Measurements from ENCODE around the gene CFAP54. TPM values are rescaled to one million over a fixed set of nuclear protein-coding genes. Genes with fewer than 3 reads are reported as not detected.

Gene CFAP54
- total RNA-seq, 1 experiment from 2014 or later: 0.09 TPM

GRCh38 chr12:96472384-96472783 is 17.0 kb upstream of the CFAP54 start:
- TF ChIP-seq OVOL2 (CRISPR knock-in tag; IDR thresholded peaks at IDR 0.05; ENCODE audit: borderline replicate concordance) (no peak), MAX (CRISPR knock-in tag; IDR thresholded peaks at IDR 0.05) (no peak)
- CTCF ChIA-PET: no interaction called here
- Mint-ChIP-seq H3K27ac (no peak overlapping the region), H3K4me1 (no peaks in the 10 kb centered on the region; the same call in 1 of the 2 replicates), H3K4me3 (no peak overlapping the region), H3K36me3 (no peaks in the 10 kb centered on the region), H3K27me3 (ENCODE audit: low read depth) (no peaks in the 10 kb centered on the region), H3K9me3 (no peaks in the 10 kb centered on the region)
- ATAC-seq: no peak
- DNase-seq (ENCODE audit: low spot score): no peak
- POLR2A ChIA-PET: no interaction called here

- Mint-ChIP-seq H3K9me3 (no peaks in the 10 kb centered on the region), H3K36me3 (no peaks in the 10 kb centered on the region), H3K4me1 (peaks cover 10% of the 10 kb centered on the region), H3K4me3 (no peak overlapping the region), H3K27me3 (ENCODE audit: low read depth) (no peaks in the 10 kb centered on the region), H3K27ac (no peak overlapping the region)
- ChIA-PET CTCF (no interaction called here), POLR2A (no interaction called here)
- ATAC-seq: no peak
- no peak for TF ChIP-seq ETV6 (CRISPR knock-in tag; IDR thresholded peaks at IDR 0.05)
- TF ChIP-seq NFYB (CRISPR knock-in tag; conservative IDR thresholded peaks at IDR 0.05; ENCODE audit: low read depth): no peak
- no peak for TF ChIP-seq PRDM15 (CRISPR knock-in tag; IDR thresholded peaks at IDR 0.05)
- TF ChIP-seq USF2 (CRISPR knock-in tag; IDR thresholded peaks at IDR 0.05): no peak
- no peak for TF ChIP-seq HMGA2 (CRISPR knock-in tag; IDR thresholded peaks at IDR 0.05)
- no peak for TF ChIP-seq E2F5 (CRISPR knock-in tag; IDR thresholded peaks at IDR 0.05)
- TF ChIP-seq SMAD4 (CRISPR knock-in tag; IDR thresholded peaks at IDR 0.05): no peak
- no peak for TF ChIP-seq ZNF138 (CRISPR knock-in tag; conservative IDR thresholded peaks at IDR 0.05)
- TF ChIP-seq TCF7 (CRISPR knock-in tag; IDR thresholded peaks at IDR 0.05; ENCODE audit: low read depth): no peak
- TF ChIP-seq HMGXB4 (CRISPR knock-in tag; IDR thresholded peaks at IDR 0.05): no peak
- no peak for TF ChIP-seq E2F1 (CRISPR knock-in tag; IDR thresholded peaks at IDR 0.05)
- no peak for TF ChIP-seq SMAD3 (CRISPR knock-in tag; IDR thresholded peaks at IDR 0.05; ENCODE audit: borderline replicate concordance)
- no peak for TF ChIP-seq SP1 (CRISPR knock-in tag; conservative IDR thresholded peaks at IDR 0.05)
- no peak for TF ChIP-seq ZNF425 (CRISPR knock-in tag; conservative IDR thresholded peaks at IDR 0.05)
- TF ChIP-seq ZSCAN18 (CRISPR knock-in tag; IDR thresholded peaks at IDR 0.05): no peak
- DNase-seq (ENCODE audit: low spot score): no peak
Observed at GRCh38 chr12:96473394-96474093, 15.8 kb upstream of the CFAP54 start.
